Transverse colon (tissue), 3 donors: ENCODE data around the gene EFEMP1.

ENCODE experiments used
- EP300 ChIP-seq: sonication (generic); formaldehyde crosslinking; IDR thresholded peaks from one replicate; pipeline ENCODE4 v1.6.1; 2017; ENCODE audit warnings: antibody characterized with exemption, low read depth
- POLR2AphosphoS5 ChIP-seq, 3 donors: sonication (generic); formaldehyde crosslinking; IDR thresholded peaks; one replicate each; pipeline ENCODE4 v1.6.1; 2016; ENCODE audit warnings: antibody characterized with exemption in 3 of 3

GRCh38 chr2:55899881-55900280 lies 23.7 kb downstream of the EFEMP1 start:
- TF ChIP-seq POLR2AphosphoS5 (IDR thresholded peaks at IDR 0.05): no peak
- TF ChIP-seq EP300: no peak
